HG03066 (cell line): Measurements from ENCODE around the gene NTM.

ENCODE experiments used
- ATAC-seq: cut with Tn5 transposase; IDR thresholded peaks from one replicate; pipeline ENCODE4 v1.9.1; 2021; ENCODE audit warnings: low read depth; ENCODE audit not compliant: unreplicated experiment

NTM gene

DNA sequence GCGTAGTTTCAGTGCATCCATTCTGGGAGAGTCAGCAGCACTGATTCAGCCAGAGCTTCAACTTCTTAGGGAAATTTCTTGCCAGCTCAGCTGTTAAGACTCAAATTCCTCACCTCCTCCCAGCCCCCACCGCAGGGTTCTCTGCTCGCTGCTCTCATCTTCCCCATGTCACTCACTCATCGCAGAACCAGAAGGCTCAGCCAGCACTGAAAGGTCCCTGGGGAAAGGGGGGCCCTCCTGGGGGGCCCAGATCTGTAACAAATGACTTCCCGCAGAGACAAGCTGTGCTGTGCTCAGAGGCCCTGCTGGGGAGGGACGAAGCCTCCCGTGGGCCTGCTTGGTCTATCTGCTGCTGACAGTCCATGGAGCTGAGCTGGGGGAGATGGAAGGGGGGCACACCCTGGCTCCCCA is 220.6 kb downstream of the NTM start:
- ATAC-seq: no peak

DNA sequence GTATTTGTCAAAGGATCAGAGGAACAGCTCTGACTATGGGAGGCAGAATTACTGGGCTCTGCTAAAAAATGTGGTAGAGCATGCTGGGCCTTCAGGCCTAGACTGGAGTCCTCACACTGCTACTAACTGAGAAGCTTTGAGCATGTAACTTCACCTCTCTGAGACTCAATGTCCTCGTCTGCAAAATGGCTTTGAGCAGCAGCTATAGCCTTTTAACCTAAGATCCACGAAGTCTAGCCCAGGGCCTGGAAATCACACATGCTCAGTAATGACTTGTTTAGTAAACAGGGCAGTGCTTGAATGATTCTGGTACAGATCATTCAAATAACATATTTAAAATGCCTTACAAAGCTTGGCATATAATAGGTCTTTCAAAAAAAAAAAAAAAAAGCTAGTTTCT is 221.7 kb downstream of the NTM start:
- no peak for ATAC-seq

DNA sequence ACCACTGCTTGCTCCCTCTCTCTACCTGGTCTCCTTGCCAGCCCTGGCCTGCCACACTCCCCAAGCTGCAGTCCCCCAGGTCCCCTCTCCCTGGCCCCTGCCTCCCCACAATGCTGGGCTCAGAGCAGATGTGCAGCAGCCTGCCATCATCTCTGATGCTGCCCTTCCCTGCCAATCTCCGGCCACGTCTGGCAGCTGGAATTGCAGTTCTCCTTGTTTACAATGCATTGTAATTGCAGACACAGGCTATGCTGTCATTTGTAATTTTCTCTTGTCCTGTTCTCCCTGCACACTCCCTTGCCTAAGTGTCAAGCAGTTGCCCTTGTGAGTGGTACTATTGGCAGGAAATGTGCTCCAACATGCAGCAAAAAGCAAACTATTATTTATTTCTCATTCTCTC is 222.3 kb downstream of the NTM start:
- no peak for ATAC-seq

DNA sequence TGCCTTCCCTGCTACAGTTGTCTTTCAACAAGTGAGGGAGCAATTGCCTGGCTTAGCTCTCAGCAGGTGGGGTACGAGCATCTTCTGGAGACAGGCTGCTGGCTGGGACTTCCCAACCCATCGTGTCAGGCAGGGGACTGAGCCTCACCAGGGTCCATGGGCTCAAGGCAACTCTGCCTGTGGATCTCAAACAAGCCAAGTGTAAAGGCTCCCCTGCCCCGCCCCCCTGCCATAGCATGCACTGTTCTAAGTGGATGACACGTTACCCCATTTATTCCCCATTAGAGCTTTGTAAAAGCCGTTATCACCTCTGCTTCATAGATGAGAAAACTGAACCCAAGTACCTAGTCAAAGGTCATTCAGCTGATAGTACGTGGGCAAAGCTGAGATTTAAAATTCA is 222.9 kb downstream of the NTM start:
- ATAC-seq: no peak

DNA sequence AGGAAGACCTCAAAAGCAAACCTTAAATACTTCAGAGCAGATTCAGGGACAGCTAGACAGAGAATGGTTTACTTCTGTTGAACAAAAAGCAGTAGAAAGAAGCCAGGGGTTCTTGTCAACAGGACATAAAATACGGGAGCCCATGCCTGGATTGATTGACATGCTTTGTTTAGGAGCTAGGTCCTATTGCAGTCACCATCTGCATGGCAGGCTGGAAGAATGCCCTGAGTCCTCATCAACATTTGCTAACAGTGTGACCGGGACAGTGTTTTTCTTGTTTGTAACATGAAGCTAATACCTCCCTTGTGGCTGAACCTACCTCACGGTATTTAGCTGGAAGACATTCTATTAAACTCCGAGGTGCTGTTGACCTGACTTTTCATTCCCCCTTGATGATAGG is 225.4 kb downstream of the NTM start:
- no peak for ATAC-seq

DNA sequence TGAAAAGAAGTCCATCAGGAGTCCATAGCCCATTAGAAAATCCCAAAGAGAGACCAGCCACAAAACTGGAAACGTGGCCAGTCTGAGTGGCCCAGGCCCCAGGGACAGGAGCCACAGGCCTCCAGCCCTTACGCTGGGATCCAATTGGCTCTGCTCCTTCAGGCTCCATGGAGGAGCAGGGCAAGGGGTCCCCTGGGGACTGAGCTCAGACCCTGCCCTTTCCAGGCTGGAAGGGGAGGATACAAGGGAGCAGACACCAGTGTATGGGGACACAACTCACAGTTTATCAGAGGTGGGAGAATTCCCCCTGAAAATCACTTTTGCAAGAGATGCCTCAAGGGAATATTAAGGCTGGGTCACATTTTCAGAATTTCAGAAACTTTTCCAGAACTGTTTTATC is 227.5 kb downstream of the NTM start:
- ATAC-seq: no peak

DNA sequence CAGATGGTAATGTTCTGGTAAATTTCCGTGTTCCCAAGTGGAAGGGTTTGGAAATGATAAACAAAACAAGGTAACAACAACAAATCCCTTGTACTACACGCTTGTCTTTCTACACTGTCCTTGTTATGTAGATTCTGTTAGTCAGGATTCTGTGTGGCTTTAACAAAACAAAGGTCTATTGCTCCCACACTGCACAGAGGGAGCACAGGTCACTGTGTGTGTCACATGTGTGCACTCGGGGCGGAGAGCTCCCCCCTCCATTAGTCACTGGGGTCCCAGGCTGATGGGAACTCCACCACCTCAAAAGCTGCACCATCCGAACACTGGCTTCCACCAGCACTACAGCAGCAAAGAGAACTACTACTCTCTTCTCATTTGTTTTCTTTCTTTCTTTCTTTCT is 227.9 kb downstream of the NTM start:
- ATAC-seq: no peak

DNA sequence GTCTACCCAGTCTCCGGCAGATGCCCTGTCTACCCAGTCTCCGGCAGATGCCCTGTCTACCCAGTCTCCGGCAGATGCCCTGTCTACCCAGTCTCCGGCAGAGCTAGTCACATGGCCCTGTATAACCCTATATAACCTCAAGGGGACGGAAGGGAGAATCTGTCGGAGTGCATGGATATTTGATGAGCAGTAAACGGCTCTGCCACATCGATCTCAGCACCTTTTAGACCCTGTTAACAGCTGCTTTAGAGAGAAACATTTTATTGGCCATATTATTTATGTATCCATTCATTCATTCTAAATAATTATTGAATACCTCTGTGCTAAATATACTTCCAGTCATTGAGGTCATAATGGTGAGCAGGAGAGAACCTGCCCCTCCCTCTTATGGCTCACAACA is 228.9 kb downstream of the NTM start:
- ATAC-seq: no peak

DNA sequence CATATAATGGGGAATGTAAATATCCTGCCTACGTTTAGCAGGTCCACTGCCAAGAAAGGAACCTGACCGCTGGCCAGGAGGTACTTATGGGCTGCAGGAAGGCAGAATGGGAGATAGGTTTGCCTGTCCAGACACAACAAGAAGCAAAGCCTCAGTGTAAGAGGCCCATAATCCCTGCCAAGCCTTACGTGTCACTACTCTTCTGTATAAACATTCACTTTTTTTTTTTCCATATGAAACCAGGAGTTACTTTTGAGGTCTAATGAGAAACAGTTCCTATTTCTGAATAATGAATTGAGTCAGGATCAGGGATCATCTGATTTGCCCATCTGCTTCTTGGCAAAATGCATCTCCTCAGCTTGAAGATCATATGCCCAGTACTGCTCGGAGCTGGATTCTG is 230.2 kb downstream of the NTM start:
- no peak for ATAC-seq

DNA sequence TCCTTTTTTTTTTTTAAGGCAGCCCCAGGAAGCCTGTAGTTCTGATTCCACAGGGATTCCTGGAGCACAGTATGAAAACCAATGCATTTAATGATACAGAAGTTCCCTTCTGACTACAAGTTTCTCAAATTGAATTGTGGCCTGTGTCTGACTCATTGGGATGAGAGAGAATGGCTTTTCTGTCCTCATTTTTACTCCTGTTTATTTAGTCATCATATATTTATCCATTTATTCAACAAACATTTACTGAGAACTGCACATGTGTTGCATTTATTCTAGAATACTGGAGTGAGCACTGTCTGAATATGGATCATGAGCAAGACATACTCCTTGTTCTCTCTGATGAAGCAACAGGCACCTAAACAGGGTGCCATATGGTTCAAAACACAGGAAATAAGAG is 231.2 kb downstream of the NTM start:
- ATAC-seq: no peak

DNA sequence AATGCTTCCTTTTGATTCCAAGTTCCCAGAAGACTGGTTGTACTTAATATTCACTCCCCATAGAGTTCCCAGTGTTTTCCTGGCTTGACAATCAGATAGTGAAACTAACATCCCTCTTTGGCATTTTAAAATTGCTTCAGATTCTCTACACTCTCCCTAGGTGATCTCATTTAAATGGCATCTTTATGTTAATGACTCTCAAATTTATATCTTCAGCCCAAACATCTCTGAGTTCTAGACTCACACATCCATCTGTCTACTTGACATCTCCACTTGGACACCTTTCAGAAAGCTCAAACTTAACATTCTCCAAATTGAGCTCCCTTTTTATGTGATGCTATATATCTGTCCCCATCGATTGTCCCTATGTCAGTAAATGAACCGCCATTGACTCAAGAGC is 232.0 kb downstream of the NTM start:
- no peak for ATAC-seq

DNA sequence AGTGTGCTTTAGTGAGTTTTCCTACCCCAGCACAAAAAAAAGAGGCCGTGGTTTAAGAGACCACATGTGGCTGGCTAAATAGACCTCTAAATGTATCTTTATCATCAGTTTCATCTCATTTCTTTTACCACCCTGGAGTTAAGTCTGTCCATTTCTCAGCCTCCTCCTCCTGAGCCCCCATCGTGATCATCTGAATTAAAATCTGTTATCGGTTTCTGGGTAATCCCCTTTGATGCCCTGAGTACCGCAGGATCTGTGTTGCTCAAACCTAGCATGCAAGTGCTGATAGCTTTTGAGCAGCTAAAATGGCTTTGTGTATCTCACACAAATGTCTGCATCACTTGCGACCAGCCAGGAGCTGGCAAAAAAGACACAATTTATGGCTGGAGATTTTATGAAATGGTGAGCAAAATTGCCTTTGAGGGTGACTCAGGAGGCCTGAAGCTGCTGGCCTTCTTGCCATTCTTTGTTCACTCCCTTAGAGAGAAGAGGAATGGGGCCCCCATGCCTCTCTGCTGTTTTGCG is 236.5 kb downstream of the NTM start:
- ATAC-seq: no peak

DNA sequence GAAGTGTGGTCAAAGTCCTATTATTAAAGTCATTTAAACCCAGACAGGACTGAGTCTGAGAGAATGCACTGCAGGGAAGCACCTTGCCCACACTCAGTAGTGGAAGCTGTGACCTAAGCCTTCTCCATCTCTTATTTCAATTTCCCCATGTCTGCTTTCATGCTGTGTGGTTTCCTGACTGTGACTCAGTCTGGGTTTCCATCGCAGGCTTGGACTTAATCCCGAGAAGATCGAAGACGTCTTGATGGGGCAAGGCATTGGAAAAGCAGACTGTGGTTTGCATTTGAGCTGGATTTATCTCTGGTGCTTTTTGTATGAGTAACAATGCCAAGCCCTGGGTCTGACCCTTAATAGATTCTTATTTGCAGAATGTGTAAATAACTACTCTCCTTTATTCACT is 238.9 kb downstream of the NTM start:
- no peak for ATAC-seq

DNA sequence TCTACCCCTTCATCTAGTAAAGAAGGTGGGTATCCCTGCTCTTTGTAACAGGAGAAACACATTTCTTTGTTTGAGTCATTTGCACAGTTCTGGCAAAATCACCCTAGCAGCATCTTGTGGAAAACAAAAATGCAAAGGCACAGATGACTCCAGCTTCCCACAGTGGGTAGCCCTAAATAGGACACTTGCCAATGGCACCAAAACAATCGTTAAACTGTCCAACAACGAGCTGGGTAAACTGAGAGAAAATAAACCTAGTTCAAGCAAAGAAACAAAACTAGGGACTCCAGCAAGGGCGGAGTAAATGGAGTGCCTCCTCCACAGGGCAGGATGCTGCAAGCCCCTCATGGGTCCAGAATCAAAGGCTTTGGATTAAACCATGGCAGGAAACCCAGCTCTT is 239.5 kb downstream of the NTM start:
- no peak for ATAC-seq

DNA sequence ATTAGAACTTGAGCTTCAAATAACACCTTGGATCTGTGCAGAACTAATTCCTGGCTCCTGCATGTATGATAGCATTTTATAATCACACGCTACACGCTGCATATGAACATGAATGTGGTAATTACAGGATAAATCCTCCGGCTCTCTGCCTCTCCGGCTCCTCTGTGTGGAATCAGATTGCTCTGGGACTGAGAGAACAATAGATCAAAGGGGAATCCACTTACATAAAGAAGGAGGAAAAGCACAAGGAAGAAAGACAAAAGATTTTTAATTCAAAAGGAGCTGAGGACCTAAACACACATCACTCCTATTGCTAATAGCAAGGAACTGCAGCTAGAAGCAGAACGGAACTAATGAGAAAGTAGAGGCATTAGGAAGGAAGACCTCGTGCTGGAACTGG is 240.9 kb downstream of the NTM start:
- no peak for ATAC-seq

DNA sequence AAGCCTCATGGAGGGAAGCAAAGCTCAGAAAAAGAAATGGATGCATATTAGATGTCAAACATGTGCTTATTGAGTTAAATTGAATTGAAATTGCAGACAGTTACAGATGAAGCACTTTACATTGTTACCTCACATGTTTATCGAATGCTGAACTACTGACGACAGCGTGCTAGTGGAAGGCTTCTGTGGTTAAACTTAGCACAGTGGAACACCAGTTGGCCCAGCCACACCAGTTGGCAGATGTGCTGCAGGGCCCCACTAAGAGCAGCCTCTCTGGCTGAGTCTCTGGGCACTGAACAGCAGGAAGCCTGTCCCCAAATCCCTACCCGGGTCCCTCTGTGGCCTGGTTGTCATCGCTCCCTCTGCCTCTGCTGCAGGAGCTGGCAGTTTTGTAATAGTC is 242.1 kb downstream of the NTM start:
- no peak for ATAC-seq

DNA sequence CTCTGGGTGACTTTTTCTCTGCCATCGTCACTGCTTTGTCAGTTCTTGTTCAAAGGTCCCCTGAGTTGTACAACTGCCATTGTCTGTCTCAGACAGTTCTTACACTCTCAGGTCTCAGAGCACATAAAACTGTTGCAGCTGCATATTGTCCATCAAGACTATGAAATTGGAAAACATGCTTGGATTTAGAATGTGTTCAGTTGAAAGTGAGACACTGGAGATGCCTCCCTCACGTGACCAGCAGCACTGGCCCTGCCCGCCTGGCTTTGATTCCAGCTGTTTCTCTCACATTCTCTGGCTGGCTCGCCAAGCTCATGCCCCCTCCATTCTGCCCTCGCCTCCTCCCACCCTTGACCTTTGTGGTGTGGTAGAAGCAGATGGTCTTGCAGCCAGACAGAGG is 244.2 kb downstream of the NTM start:
- ATAC-seq: no peak

DNA sequence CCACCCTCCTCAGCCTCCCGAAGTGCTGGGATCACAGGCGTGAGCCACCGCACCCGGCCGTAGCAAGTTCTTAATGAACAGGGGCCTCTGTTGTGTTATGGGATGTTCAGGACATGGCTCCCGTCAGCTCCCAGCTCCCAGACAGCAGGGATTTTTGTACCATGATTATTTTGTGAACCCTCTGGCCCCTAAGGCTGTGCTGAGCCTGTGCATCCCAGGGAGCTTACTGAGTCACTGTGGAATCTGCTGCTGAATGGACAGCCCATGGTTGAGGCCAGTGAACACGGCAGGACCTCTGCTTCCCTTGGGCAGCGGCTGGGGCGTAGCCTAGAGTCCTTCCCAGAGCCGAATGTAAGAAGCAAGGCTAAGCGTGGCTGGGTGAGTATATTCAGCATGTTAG is 245.2 kb downstream of the NTM start:
- no peak for ATAC-seq

DNA sequence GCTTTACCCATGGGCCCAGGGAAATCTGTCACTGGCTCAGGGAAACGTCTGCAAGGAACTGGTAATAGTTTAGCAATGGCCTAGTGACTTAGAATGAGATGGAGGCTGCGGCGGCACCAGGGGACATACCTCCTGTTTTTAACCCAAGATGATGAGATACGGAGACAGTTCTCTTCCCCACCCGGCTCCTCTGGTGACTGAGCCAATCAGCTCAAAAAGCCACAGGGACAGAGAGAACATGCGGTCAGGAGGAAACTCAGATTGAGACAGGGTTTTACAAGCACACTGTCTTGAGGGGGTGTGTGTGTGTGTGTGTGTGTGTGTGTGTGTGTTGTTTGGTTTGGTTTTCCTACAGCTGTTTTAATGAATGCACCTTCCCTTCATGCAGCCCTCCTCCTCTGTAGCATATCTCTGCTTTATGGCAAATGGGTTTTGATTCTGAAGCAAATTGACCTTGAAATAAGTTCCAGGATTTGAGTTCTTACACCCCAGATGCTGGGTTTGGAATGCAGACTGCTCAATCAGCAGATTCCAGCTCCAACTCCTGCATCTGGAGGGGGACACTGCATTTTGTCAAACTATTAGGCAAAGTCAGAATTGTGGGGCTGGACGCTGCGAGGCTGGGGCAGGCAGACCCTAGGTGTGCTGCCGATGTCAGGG is 246.2 kb downstream of the NTM start:
- no peak for ATAC-seq

DNA sequence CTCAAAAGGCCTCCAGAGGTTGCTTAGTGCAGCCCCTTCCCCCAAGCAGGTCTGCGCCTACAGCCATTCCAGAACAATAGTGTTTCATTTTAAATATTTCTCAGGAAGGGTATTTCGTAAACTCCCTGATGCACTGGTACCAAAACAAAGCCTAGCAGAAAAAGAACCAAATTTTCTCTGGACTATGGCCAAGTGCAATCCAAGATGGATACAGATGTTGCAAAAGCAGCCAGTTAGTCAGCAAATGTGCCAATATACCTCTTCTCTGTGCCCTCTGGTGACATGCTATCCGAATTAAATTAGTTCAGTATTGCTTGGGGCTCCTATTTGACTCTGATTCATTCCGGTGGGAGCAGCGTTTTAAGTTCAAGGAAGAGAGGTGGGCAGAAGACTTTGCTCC is 247.8 kb downstream of the NTM start:
- no peak for ATAC-seq

DNA sequence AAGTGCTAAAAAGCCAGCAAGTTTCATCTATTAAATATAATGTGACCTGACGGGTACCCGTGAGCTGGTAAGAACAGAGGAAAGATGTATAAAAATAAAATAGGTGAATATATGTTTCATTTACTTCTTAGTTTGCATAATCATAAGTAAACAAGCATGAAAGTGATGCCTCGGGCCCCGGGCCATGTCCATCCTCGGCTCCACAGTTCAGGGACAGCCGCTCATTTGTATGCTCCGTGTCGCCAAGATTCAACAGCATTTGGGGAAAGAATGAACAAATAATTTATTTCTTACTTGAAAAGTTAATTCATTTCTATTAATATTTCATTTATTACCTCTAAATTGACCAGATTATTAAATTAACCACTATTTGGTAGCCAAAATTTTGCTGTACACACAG is 251.8 kb downstream of the NTM start:
- ATAC-seq: no peak

DNA sequence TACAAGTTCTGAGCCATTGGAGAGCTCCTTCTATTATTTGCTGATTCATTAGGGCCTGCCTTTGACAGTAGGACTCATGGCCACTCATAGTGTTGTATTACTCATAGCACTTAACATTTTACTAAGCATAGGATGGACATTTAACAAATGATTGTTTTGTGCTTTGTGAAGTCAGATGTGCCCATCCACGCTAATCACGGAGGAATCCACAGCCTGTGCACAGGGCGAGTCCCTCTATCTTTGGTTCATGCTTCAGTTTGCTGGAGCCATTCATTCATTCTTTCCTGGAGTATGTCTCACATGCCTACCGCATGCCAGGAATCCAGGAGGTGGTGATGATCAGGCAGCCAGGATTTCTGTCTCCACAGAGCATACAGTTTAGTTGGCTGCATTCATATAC is 254.1 kb downstream of the NTM start:
- no peak for ATAC-seq

DNA sequence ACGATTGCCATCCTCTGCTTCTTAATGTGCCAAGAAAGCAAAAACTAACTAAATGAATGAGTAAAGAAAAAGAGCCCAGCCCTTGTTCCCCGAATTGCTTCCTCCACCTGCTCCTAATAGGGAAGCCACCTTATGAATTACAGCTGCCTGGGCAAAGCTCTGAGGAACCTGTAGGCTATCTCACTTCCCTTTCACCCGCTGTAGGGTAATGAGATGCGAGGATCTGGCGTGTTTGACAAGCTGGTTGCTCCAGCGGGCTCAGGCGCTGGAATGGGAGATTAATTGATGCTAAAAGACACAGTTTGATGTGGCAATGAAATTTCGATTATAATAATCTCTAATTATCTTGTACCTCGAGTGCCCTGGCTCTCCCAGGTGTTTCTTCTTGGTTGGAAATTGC is 256.4 kb downstream of the NTM start:
- no peak for ATAC-seq
